ENCODE results near the gene TGFBR3.
"Not testable (repeated sequence)": the region's sequence is repeated elsewhere in the genome, so short reads cannot be mapped to it uniquely, and the experiment has no call there.

Gene TGFBR3

GRCh38 chr1:91846007-91846638 is 39.8 kb downstream of the TGFBR3 start:
- FAIRE-seq = no peak

- FAIRE-seq = no peak
Observed at GRCh38 chr1:91844862-91845528, 41.0 kb downstream of the TGFBR3 start.

GRCh38 chr1:91843843-91844242 is 42.1 kb downstream of the TGFBR3 start:
- FAIRE-seq = no peak

- FAIRE-seq = no peak
Observed at GRCh38 chr1:91842563-91842962, 43.4 kb downstream of the TGFBR3 start.

GRCh38 chr1:91842056-91842455 is 43.9 kb downstream of the TGFBR3 start:
- FAIRE-seq = no peak

- FAIRE-seq = not testable (repeated sequence)
Observed at GRCh38 chr1:91840276-91840675, 45.7 kb downstream of the TGFBR3 start.

GRCh38 chr1:91836331-91837040 is 49.5 kb downstream of the TGFBR3 start:
- FAIRE-seq = no peak

- no peak for FAIRE-seq
Observed at GRCh38 chr1:91835087-91835521, 50.8 kb downstream of the TGFBR3 start.

- not testable (repeated sequence) for FAIRE-seq
Observed at GRCh38 chr1:91834549-91834948, 51.4 kb downstream of the TGFBR3 start.

- no peak for FAIRE-seq
Observed at GRCh38 chr1:91833946-91834345, 52.0 kb downstream of the TGFBR3 start.

GRCh38 chr1:91831132-91831930 is 54.6 kb downstream of the TGFBR3 start:
- no peak for FAIRE-seq

GRCh38 chr1:91830242-91831131 is 55.5 kb downstream of the TGFBR3 start:
- FAIRE-seq = no peak

GRCh38 chr1:91829293-91830153 is 56.4 kb downstream of the TGFBR3 start:
- no peak for FAIRE-seq

GRCh38 chr1:91828583-91829281 is 57.2 kb downstream of the TGFBR3 start:
- no peak for FAIRE-seq

GRCh38 chr1:91827459-91828321 is 58.3 kb downstream of the TGFBR3 start:
- no peak for FAIRE-seq

GRCh38 chr1:91827087-91827458 is 58.9 kb downstream of the TGFBR3 start:
- no peak for FAIRE-seq

GRCh38 chr1:91826649-91827048 is 59.3 kb downstream of the TGFBR3 start:
- no peak for FAIRE-seq

GRCh38 chr1:91826248-91826647 is 59.7 kb downstream of the TGFBR3 start:
- FAIRE-seq = no peak

- no peak for FAIRE-seq
Observed at GRCh38 chr1:91821126-91821868, 64.7 kb downstream of the TGFBR3 start.

Measured in colon (tissue), 2 donors.